ENCODE results near the gene NDUFB2. TPM values are rescaled to one million over a fixed set of nuclear protein-coding genes. Genes with fewer than 3 reads are reported as not detected.
A peak's percentile ranks its signal among the peaks of the same experiment; 100 is the strongest.

Gene NDUFB2
- total and polyA plus RNA-seq, 9 of the 15 experiments (the other 6 are each of a cell fraction or from before 2014, with no cell fraction given), result 220 to 2,075 (median 320) TPM

DNA sequence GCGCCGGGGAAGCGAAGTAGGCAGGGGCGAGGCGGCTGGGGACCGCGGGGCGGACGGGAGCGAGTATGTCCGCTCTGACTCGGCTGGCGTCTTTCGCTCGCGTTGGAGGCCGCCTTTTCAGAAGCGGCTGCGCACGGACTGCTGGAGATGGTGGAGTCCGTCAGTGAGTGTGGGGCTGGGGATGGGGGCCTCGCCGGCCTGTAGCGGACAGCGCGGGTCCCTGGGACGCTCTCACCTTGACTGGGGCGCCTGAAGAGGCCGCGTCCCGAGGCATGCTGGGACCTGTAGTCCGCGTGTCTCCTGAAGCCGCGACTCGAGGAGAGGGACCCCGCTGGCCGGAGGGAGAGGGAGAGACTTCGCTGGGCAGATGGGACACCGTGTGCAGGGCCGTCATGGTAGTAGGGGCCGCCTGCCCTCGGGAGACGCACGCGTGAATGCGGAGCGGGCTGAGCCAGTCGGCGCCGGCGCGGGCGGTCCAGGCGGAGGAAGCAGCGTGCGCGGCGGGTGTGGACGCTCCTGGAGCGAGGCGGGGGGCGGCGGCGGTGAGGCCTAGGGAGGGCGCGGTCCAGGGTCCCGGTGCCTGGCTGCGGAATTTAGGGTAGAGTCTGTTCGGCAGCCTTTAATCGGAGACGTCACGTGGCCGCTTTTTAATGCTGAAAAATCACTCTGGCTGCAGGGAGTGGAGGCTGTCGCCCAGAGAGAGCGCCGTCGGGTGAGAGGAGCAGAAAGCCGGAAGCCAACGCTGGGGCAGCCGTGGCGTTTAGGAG, at the start of gene NDUFB2 (continued):
- peak in 1 of 2 experiments; percentile 60; a peak in 2 of 3 replicates for TF ChIP-seq CBX3 (IDR thresholded peaks at IDR 0.05; ENCODE audit: borderline replicate concordance in 1 of 2, low read length in 2 of 2)
- TF ChIP-seq, protein P1, sequence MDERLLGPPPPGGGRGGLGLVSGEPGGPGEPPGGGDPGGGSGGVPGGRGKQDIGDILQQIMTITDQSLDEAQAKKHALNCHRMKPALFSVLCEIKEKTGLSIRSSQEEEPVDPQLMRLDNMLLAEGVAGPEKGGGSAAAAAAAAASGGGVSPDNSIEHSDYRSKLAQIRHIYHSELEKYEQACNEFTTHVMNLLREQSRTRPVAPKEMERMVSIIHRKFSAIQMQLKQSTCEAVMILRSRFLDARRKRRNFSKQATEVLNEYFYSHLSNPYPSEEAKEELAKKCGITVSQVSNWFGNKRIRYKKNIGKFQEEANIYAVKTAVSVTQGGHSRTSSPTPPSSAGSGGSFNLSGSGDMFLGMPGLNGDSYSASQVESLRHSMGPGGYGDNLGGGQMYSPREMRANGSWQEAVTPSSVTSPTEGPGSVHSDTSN (CRISPR knock-in tag; IDR thresholded peaks at IDR 0.05; ENCODE audit: low read depth), result no peak
- TF ChIP-seq, protein P1 (tag; conservative IDR thresholded peaks at IDR 0.05; ENCODE audit: low read depth), result no peak; the same call in 1 of the 2 replicates
- TF ChIP-seq, protein P2, sequence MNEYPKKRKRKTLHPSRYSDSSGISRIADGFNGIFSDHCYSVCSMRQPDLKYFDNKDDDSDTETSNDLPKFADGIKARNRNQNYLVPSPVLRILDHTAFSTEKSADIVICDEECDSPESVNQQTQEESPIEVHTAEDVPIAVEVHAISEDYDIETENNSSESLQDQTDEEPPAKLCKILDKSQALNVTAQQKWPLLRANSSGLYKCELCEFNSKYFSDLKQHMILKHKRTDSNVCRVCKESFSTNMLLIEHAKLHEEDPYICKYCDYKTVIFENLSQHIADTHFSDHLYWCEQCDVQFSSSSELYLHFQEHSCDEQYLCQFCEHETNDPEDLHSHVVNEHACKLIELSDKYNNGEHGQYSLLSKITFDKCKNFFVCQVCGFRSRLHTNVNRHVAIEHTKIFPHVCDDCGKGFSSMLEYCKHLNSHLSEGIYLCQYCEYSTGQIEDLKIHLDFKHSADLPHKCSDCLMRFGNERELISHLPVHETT (CRISPR knock-in tag; conservative IDR thresholded peaks at IDR 0.05 in 1 of 2, IDR thresholded peaks at IDR 0.05 in 1 of 2), result peak in 1 of 2 experiments; percentile 67; a peak in 1 of 4 replicates
- TF ChIP-seq ZEB2 (IDR thresholded peaks at IDR 0.05), result peak; percentile 60; the same call in 1 of the 2 replicates
- TF ChIP-seq, protein P3, sequence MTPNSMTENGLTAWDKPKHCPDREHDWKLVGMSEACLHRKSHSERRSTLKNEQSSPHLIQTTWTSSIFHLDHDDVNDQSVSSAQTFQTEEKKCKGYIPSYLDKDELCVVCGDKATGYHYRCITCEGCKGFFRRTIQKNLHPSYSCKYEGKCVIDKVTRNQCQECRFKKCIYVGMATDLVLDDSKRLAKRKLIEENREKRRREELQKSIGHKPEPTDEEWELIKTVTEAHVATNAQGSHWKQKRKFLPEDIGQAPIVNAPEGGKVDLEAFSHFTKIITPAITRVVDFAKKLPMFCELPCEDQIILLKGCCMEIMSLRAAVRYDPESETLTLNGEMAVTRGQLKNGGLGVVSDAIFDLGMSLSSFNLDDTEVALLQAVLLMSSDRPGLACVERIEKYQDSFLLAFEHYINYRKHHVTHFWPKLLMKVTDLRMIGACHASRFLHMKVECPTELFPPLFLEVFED (CRISPR knock-in tag; conservative IDR thresholded peaks at IDR 0.05), result peak; percentile 24; the same call in 1 of the 2 replicates
- no peak for TF ChIP-seq MED1 (CRISPR knock-in tag; IDR thresholded peaks at IDR 0.05; ENCODE audit: borderline replicate concordance)
- TF ChIP-seq PHTF2 (CRISPR knock-in tag; IDR thresholded peaks at IDR 0.05), result peak; percentile 82; the same call in 1 of the 2 replicates
- TF ChIP-seq ZNF766 (CRISPR knock-in tag; conservative IDR thresholded peaks at IDR 0.05), result peak; percentile 44
- TF ChIP-seq MBD2 (IDR thresholded peaks at IDR 0.05; ENCODE audit: borderline replicate concordance, low read depth), result peak; percentile 94
- no peak for TF ChIP-seq ZC3H4 (CRISPR knock-in tag; IDR thresholded peaks at IDR 0.05; ENCODE audit: borderline replicate concordance)

All from K562 (cell line).